Smooth muscle cell (in vitro differentiated cells): ENCODE results near the gene CCNI2. TPM values are rescaled to one million over a fixed set of nuclear protein-coding genes. Genes with fewer than 3 reads are reported as not detected.

ENCODE experiments used
- DNase-seq: peaks from one replicate; lab custom pipeline; 2025; ENCODE audit not compliant: unreplicated experiment; lab: John Stamatoyannopoulos, UW
- H2AFZ ChIP-seq: fragments of 200-600 bp; sonication (generic); 2 replicates; pipeline ENCODE4 v1.6.0; 2016; ENCODE audit warnings: antibody characterized with exemption, low read depth, mild to moderate bottlenecking
- H3F3A ChIP-seq: fragments of 200-600 bp; sonication (generic); 2 replicates; pipeline ENCODE4 v1.6.0; 2017; ENCODE audit warnings: antibody characterized with exemption, low read depth
- H3K27ac ChIP-seq: fragments of 200-600 bp; sonication (generic); 2 replicates; pipeline ENCODE4 v1.5.1; 2016; ENCODE audit warnings: low read depth, mild to moderate bottlenecking
- H3K27me3 ChIP-seq: fragments of 200-600 bp; sonication (generic); 2 replicates; pipeline ENCODE4 v1.6.1; 2016; ENCODE audit warnings: low read depth, mild to moderate bottlenecking
- H3K36me3 ChIP-seq: fragments of 200-600 bp; sonication (generic); 2 replicates; pipeline ENCODE4 v1.5.1; 2016; ENCODE audit warnings: low read depth
- H3K4me1 ChIP-seq: fragments of 200-600 bp; sonication (generic); 2 replicates; pipeline ENCODE4 v1.5.1; 2016; ENCODE audit warnings: low read depth
- H3K4me2 ChIP-seq: fragments of 200-600 bp; sonication (generic); 2 replicates; pipeline ENCODE4 v1.6.0; 2016; ENCODE audit warnings: mild to moderate bottlenecking
- H3K4me3 ChIP-seq: fragments of 200-600 bp; sonication (generic); 2 replicates; pipeline ENCODE4 v1.5.1; 2016; ENCODE audit warnings: mild to moderate bottlenecking
- H3K79me2 ChIP-seq: fragments of 200-600 bp; sonication (generic); 2 replicates; pipeline ENCODE4 v1.6.0; 2016; ENCODE audit warnings: low read depth, mild to moderate bottlenecking
- H3K9ac ChIP-seq: fragments of 200-600 bp; sonication (generic); 2 replicates; pipeline ENCODE4 v1.6.0; 2016; ENCODE audit warnings: low read depth
- H3K9me3 ChIP-seq: fragments of 200-600 bp; sonication (generic); replicated peaks from 2 replicates; pipeline ENCODE4 v1.5.1; 2016; ENCODE audit warnings: low read depth
- H4K20me1 ChIP-seq: fragments of 200-600 bp; sonication (generic); 2 replicates; pipeline ENCODE4 v1.6.0; 2016; ENCODE audit warnings: low read depth
- WGBS: methylation state at CpG from one replicate; pipeline ENCODE4 v1.1.7; 2016; ENCODE audit warnings: low lambda C conversion rate; 5-methylcytosine and 5-hydroxymethylcytosine counted together
- polyA plus RNA-seq: library from polyadenylated mRNA; unstranded; fragments of >200 nt; fragmentation: Nextera tagmentation; extraction: Ambion mirVana; gene quantifications from 2 replicates; pipeline ENCODE4 v1.2.1, GENCODE V29; 2016
- total RNA-seq: library from RNA; depleted of rRNA; stranded (reverse); fragments of >200 nt; gene quantifications from 2 replicates; pipeline ENCODE4 v1.2.3, GENCODE V29; 2014
- TF ChIP-seq, protein P1 (sequence below): fragments of 200-600 bp; sonication (generic); IDR thresholded peaks from 2 replicates; pipeline ENCODE4 v1.5.1; 2017; ENCODE audit warnings: borderline replicate concordance, mild to moderate bottlenecking, antibody characterized with exemption; ENCODE audit not compliant: insufficient read depth, poor library complexity, severe bottlenecking

The CCNI2 gene
- total and polyA plus RNA-seq, 2 experiments from 2014 or later, result 0.36 to 0.41 TPM

DNA sequence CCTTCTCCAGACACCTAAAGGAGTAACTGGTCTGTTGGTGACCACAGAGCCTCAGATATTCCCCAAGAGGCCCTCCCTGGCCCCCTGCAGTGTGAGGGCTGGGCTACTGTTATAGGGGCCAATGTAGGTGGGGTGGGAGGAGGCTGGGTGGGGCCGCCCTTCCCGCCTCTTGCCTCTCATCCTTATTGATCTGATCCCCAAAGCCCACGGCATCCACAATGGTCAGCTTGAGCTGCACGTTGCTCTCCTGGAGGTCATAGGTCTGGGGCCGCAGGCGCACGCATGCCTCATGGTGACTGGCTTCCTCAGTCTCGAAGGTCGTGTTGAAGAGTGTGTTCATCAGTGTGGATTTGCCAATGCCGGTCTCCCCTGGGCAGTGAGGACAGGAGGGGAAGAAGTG, 16.8 kb downstream of the CCNI2 start:
- no peak overlapping the region for H2AFZ ChIP-seq
- H4K20me1 ChIP-seq, result peaks cover 45% of the 10 kb centered on the region
- H3K9ac ChIP-seq, result no peak overlapping the region
- H3F3A ChIP-seq, result no peaks in the 10 kb centered on the region
- TF ChIP-seq, protein P1, sequence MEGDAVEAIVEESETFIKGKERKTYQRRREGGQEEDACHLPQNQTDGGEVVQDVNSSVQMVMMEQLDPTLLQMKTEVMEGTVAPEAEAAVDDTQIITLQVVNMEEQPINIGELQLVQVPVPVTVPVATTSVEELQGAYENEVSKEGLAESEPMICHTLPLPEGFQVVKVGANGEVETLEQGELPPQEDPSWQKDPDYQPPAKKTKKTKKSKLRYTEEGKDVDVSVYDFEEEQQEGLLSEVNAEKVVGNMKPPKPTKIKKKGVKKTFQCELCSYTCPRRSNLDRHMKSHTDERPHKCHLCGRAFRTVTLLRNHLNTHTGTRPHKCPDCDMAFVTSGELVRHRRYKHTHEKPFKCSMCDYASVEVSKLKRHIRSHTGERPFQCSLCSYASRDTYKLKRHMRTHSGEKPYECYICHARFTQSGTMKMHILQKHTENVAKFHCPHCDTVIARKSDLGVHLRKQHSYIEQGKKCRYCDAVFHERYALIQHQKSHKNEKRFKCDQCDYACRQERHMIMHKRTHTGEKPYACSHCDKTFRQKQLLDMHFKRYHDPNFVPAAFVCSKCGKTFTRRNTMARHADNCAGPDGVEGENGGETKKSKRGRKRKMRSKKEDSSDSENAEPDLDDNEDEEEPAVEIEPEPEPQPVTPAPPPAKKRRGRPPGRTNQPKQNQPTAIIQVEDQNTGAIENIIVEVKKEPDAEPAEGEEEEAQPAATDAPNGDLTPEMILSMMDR, result no peak
- H3K36me3 ChIP-seq, result no peaks in the 10 kb centered on the region
- H3K27ac ChIP-seq, result no peak overlapping the region
- no peak overlapping the region for H3K4me2 ChIP-seq
- 95% methylated on average over 10 of the region's 10 CpGs for WGBS
- H3K79me2 ChIP-seq, result peaks cover 25% of the 10 kb centered on the region
- no peak overlapping the region for H3K4me3 ChIP-seq
- no peaks in the 10 kb centered on the region for H3K27me3 ChIP-seq
- H3K4me1 ChIP-seq, result no peaks in the 10 kb centered on the region
- DNase-seq, result no peak
- no peaks in the 10 kb centered on the region for H3K9me3 ChIP-seq

DNA sequence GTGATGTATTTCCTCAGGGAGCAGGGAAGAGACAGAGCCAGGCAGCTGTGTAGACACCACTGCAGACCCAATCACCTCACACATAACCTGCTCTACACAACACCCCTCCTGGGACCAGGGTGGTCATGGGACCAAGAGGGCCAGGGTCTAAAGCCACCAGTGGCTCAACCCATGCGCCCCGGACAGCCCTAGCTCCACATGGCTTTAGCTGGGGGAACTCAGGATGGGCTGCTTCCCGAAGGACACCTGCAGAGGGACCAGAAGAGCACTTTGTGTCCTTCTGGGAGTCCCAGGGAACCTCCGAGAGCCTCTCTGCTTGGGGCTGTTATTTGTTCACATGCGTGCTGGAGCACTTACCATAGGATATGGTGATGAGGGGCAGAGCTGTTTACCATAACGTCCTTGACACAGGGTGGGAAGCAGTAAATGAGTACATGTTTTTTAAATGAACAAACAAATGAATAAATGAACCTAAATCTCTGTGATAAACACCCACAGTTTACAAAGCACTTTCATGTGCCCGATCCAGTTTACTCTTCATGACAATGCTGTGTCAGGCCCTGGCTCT, 17.5 kb downstream of the CCNI2 start:
- TF ChIP-seq, protein P1, result no peak
- peaks cover 51% of the 10 kb centered on the region for H4K20me1 ChIP-seq

DNA sequence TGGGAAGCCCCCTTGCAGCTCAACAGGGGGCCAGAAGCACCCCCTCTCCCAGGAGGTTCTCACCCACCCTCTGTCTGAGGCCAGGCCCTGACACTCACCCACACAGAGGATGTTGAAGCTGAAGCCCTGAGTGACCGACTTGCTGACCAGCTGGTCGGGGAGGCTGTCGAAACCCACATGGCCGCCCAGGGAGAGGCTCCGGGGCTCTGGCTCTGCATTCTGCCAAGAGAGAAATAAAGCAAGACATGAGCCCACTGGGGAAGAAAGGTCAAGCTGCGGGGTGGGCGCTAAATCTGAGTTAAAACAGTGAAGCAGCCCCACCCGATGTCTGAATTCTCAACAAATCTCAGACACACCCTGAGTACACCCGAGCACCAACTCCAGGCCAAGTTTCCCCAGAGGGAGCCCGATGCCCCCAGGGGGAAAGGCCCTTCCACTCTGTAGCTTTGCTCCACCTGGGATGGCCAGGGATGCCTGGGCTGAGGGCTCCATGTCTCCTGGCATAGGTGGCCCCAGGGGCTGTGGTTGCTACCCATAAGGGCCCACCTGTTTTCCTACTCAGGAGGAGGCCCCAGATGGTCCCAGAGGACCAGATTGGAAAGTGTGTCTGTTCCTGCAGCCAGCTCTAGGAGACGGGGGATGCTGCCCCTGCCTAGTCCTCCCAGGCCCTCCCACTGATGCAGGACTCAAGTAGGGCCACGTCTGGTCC, 18.2 kb downstream of the CCNI2 start:
- TF ChIP-seq, protein P1, result no peak

More for the DNA sequence above, 17.5 kb downstream of the CCNI2 start:
- Histone ChIP-seq H3K27ac (no peak overlapping the region), H3K9ac (no peak overlapping the region), H3K4me3 (no peak overlapping the region), H3K4me1 (no peaks in the 10 kb centered on the region), H3K27me3 (no peaks in the 10 kb centered on the region), H3K79me2 (peaks cover 32% of the 10 kb centered on the region), H2AFZ (no peak overlapping the region), H3K9me3 (no peaks in the 10 kb centered on the region), H3F3A (no peaks in the 10 kb centered on the region), H3K4me2 (no peak overlapping the region), H3K36me3 (no peaks in the 10 kb centered on the region)
- 95% methylated on average over 7 of the region's 7 CpGs for WGBS
- DNase-seq, result no peak

More for the DNA sequence above, 18.2 kb downstream of the CCNI2 start:
- no peaks in the 10 kb centered on the region for H3F3A ChIP-seq
- 91% methylated on average over 12 of the region's 12 CpGs for WGBS
- H3K79me2 ChIP-seq, result peaks cover 37% of the 10 kb centered on the region
- H3K4me3 ChIP-seq, result no peak overlapping the region
- no peak overlapping the region for H2AFZ ChIP-seq
- no peak overlapping the region for H3K27ac ChIP-seq
- H3K9ac ChIP-seq, result no peak overlapping the region
- H4K20me1 ChIP-seq, result peaks cover 56% of the 10 kb centered on the region
- no peak for DNase-seq
- H3K9me3 ChIP-seq, result no peaks in the 10 kb centered on the region
- H3K4me1 ChIP-seq, result no peaks in the 10 kb centered on the region
- H3K27me3 ChIP-seq, result no peaks in the 10 kb centered on the region
- no peaks in the 10 kb centered on the region for H3K36me3 ChIP-seq
- no peak overlapping the region for H3K4me2 ChIP-seq
